Measurements from ENCODE around the gene LIG3. TPM values are rescaled to one million over a fixed set of nuclear protein-coding genes. Genes with fewer than 3 reads are reported as not detected.

The LIG3 gene
- total RNA-seq, 3 donors from 2014 or later = 54.3 to 63.9 (median 58.2) TPM

Other genes with a start within 250 kb of the LIG3 start
- 1 to 10 TPM in 1 of 3 donors, under 1 TPM in 2; 0.51 to 1.0 (median 0.95) TPM for gene CCT6B, start 19.1 kb upstream of the LIG3 start, total RNA-seq
- 10 to 100 TPM; 22.7 to 24.5 (median 22.8) TPM for gene ZNF830, start 19.0 kb upstream of the LIG3 start, total RNA-seq
- gene RFFL, start 83.2 kb downstream of the LIG3 start, total RNA-seq = 10 to 100 TPM; 19.6 to 28.2 (median 20.3) TPM
- gene RAD51D, start 139.3 kb downstream of the LIG3 start, total RNA-seq = 10 to 100 TPM; 20.6 to 24.5 (median 23.4) TPM
- not detected for gene FNDC8, start 141.1 kb downstream of the LIG3 start, total RNA-seq
- 10 to 100 TPM; 72.8 to 85.7 (median 85.3) TPM for gene NLE1, start 161.8 kb downstream of the LIG3 start, total RNA-seq
- not detected for gene UNC45B, start 167.3 kb downstream of the LIG3 start, total RNA-seq
- gene SLC35G3, start 213.9 kb downstream of the LIG3 start, total RNA-seq = not detected

Measured in activated T-cell treated with anti-CD3 and anti-CD28 coated beads, Interleukin-2, amount 50 U/mL, for 4 hours (primary cell).